OCI-LY1 (cell line): ENCODE measurements around the gene RARRES2.
"Not testable (repeated sequence)": the region's sequence is repeated elsewhere in the genome, so short reads cannot be mapped to it uniquely, and the experiment has no call there.

ENCODE experiments used
- H2AFZ ChIP-seq: fragments of 200-600 bp; sonication (generic), shearing (Covaris generic); 2 replicates; pipeline ENCODE4 v1.6.0; 2014; ENCODE audit warnings: antibody characterized with exemption, mild to moderate bottlenecking, low read length
- H3F3A ChIP-seq: fragments of 200-600 bp; sonication (generic), shearing (Covaris generic); 2 replicates; pipeline ENCODE4 v1.6.0; 2014; ENCODE audit warnings: mild to moderate bottlenecking, antibody characterized with exemption, low read length, moderate library complexity; ENCODE audit not compliant: insufficient read depth
- H3K27ac ChIP-seq: fragments of 200-600 bp; sonication (generic); 2 replicates; pipeline ENCODE4 v1.5.1; 2014; ENCODE audit warnings: low read length, mixed run types, mild to moderate bottlenecking, low read depth; ENCODE audit not compliant: poor library complexity, severe bottlenecking
- H3K27me3 ChIP-seq: fragments of 200-600 bp; sonication (generic); 2 replicates; pipeline ENCODE4 v1.6.0; 2014; ENCODE audit warnings: antibody characterized with exemption, mild to moderate bottlenecking, low read length, moderate library complexity; ENCODE audit not compliant: insufficient read depth
- H3K36me3 ChIP-seq: fragments of 200-600 bp; sonication (generic); 2 replicates; pipeline ENCODE4 v1.6.1; 2014; ENCODE audit warnings: mild to moderate bottlenecking, antibody characterized with exemption, low read length, moderate library complexity, mixed read lengths; ENCODE audit not compliant: insufficient read depth
- H3K4me1 ChIP-seq: fragments of 200-600 bp; sonication (generic); 2 replicates; pipeline ENCODE4 v1.5.1; 2014; ENCODE audit warnings: mild to moderate bottlenecking, low read length, moderate library complexity; ENCODE audit not compliant: insufficient read depth, severe bottlenecking
- H3K4me2 ChIP-seq: fragments of 200-600 bp; sonication (generic), shearing (Covaris generic); 2 replicates; pipeline ENCODE4 v1.6.1; 2014; ENCODE audit warnings: low read length
- H3K4me3 ChIP-seq: fragments of 200-600 bp; sonication (generic); 2 replicates; pipeline ENCODE4 v1.5.1; 2014; ENCODE audit warnings: low read length, low read depth, mild to moderate bottlenecking, mixed read lengths; ENCODE audit not compliant: poor library complexity, severe bottlenecking
- H3K79me2 ChIP-seq: fragments of 200-600 bp; shearing (Covaris generic); 2 replicates; pipeline ENCODE4 v1.6.1; 2016; ENCODE audit warnings: mixed run types, low read length, mixed read lengths; ENCODE audit not compliant: insufficient read depth
- H3K9ac ChIP-seq: fragments of 200-600 bp; sonication (generic), shearing (Covaris generic); 2 replicates; pipeline ENCODE4 v1.6.1; 2014; ENCODE audit warnings: mild to moderate bottlenecking, low read length, mixed read lengths
- H3K9me2 ChIP-seq: fragments of 200-600 bp; sonication (generic), shearing (Covaris generic); 2 replicates; pipeline ENCODE4 v1.6.1; 2014; ENCODE audit warnings: low read depth, mild to moderate bottlenecking, low read length, mixed read lengths
- H3K9me3 ChIP-seq: fragments of 200-600 bp; shearing (Covaris generic); 2 replicates; pipeline ENCODE4 v1.6.1; 2014; ENCODE audit warnings: low read length, mixed read lengths
- H4K20me1 ChIP-seq: fragments of 200-600 bp; sonication (generic), shearing (Covaris generic); 2 replicates; pipeline ENCODE4 v1.6.0; 2016; ENCODE audit warnings: mild to moderate bottlenecking, low read length; ENCODE audit not compliant: insufficient read depth

Gene RARRES2

GRCh38 chr7:150302908-150303310 is 38.5 kb downstream of the RARRES2 start:
- H3K4me2 ChIP-seq, H3F3A ChIP-seq, H3K27me3 ChIP-seq, H3K4me1 ChIP-seq, H3K36me3 ChIP-seq, H3K9ac ChIP-seq, H4K20me1 ChIP-seq, H3K4me3 ChIP-seq, H3K9me3 ChIP-seq, H3K9me2 ChIP-seq, H3K27ac ChIP-seq, H3K79me2 ChIP-seq, H2AFZ ChIP-seq: not testable (repeated sequence)

- H3K79me2 ChIP-seq, H3K4me1 ChIP-seq, H3K27ac ChIP-seq, H3K4me2 ChIP-seq, H2AFZ ChIP-seq, H3F3A ChIP-seq, H3K9me3 ChIP-seq, H3K36me3 ChIP-seq, H4K20me1 ChIP-seq, H3K9me2 ChIP-seq, H3K27me3 ChIP-seq, H3K9ac ChIP-seq, H3K4me3 ChIP-seq: not testable (repeated sequence)
Observed at GRCh38 chr7:150297978-150298377, 43.5 kb downstream of the RARRES2 start.

GRCh38 chr7:150296802-150297201 is 44.6 kb downstream of the RARRES2 start:
- H2AFZ ChIP-seq, H3K9me2 ChIP-seq, H3K27me3 ChIP-seq, H3K27ac ChIP-seq, H4K20me1 ChIP-seq, H3K4me3 ChIP-seq, H3F3A ChIP-seq, H3K4me2 ChIP-seq, H3K4me1 ChIP-seq, H3K79me2 ChIP-seq, H3K36me3 ChIP-seq, H3K9me3 ChIP-seq, H3K9ac ChIP-seq: not testable (repeated sequence)

GRCh38 chr7:150295614-150296013 is 45.8 kb downstream of the RARRES2 start:
- H4K20me1 ChIP-seq, H3K9ac ChIP-seq, H3K9me2 ChIP-seq, H3K36me3 ChIP-seq, H3K27ac ChIP-seq, H2AFZ ChIP-seq, H3K4me1 ChIP-seq, H3K4me3 ChIP-seq, H3K27me3 ChIP-seq, H3K4me2 ChIP-seq, H3K79me2 ChIP-seq, H3F3A ChIP-seq, H3K9me3 ChIP-seq: not testable (repeated sequence)

GRCh38 chr7:150295027-150295426 is 46.4 kb downstream of the RARRES2 start:
- not testable (repeated sequence) for H3K79me2 ChIP-seq, H3K9me2 ChIP-seq, H3K4me1 ChIP-seq, H3K36me3 ChIP-seq, H3K9ac ChIP-seq, H3K9me3 ChIP-seq, H3K4me3 ChIP-seq, H3F3A ChIP-seq, H3K27me3 ChIP-seq, H3K27ac ChIP-seq, H4K20me1 ChIP-seq, H3K4me2 ChIP-seq, H2AFZ ChIP-seq

- not testable (repeated sequence) for H3K79me2 ChIP-seq, H3K4me1 ChIP-seq, H2AFZ ChIP-seq, H4K20me1 ChIP-seq, H3K27me3 ChIP-seq, H3K36me3 ChIP-seq, H3K4me3 ChIP-seq, H3K9ac ChIP-seq, H3K9me3 ChIP-seq, H3F3A ChIP-seq, H3K9me2 ChIP-seq, H3K4me2 ChIP-seq, H3K27ac ChIP-seq
Observed at GRCh38 chr7:150290317-150290716, 51.1 kb downstream of the RARRES2 start.

- H3K27me3 ChIP-seq, H3K4me1 ChIP-seq, H3K9me2 ChIP-seq, H3K9ac ChIP-seq, H3K36me3 ChIP-seq, H3K79me2 ChIP-seq, H3K4me2 ChIP-seq, H4K20me1 ChIP-seq, H3F3A ChIP-seq, H3K4me3 ChIP-seq, H3K9me3 ChIP-seq, H2AFZ ChIP-seq, H3K27ac ChIP-seq: not testable (repeated sequence)
Observed at GRCh38 chr7:150288816-150289215, 52.6 kb downstream of the RARRES2 start.
